ENCODE results near the gene INAVA.

INAVA gene

DNA sequence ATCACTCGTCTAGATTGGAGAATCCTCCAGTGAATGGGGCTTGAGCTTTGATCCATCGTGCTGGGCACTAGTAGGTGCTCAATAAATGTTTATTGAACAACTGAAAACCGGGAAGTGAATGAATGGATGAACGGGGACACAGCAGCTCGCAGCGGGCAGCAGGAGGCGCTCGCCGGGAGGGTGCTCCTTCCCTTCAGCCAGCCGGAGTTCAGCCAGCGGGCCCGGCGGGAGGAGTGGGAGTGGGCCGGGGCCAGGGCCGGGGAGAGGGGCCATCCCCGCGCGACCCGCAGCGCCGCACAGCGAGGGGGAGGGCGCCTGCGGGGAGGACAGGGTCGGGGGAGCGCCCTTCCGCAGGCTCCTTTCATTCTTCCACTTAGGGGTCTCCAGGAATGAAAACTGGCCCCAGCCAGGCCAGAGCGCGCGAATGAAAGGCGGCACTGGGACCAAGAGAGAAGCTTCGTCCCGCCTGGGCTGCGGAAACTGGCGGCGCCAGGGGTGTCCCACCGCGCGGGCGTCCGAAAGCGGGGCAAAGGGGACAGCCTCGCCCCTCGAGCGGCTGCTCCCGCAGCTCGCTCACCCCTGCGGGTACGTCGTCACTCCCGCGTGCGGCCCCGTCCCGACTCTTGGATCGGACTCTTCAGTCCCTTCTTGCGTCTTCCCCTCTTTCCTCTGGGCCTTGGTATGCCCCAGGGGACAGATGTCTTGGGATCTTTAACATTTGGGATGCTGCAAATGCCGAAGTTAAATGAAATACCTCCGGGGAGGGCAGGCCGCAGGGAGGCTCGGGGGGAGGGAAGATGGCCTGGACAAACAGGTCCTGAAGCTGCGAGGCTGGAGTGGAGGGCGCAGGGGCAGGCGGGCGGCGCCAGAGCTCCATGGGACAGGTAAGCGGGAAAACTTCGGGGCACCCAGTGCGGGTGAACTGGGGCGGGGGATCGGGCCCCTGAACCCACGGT lies 3.6 kb upstream of the INAVA start:
- DNase-seq (ENCODE audit: low spot score): peak; percentile 71
- TF ChIP-seq, protein P1, sequence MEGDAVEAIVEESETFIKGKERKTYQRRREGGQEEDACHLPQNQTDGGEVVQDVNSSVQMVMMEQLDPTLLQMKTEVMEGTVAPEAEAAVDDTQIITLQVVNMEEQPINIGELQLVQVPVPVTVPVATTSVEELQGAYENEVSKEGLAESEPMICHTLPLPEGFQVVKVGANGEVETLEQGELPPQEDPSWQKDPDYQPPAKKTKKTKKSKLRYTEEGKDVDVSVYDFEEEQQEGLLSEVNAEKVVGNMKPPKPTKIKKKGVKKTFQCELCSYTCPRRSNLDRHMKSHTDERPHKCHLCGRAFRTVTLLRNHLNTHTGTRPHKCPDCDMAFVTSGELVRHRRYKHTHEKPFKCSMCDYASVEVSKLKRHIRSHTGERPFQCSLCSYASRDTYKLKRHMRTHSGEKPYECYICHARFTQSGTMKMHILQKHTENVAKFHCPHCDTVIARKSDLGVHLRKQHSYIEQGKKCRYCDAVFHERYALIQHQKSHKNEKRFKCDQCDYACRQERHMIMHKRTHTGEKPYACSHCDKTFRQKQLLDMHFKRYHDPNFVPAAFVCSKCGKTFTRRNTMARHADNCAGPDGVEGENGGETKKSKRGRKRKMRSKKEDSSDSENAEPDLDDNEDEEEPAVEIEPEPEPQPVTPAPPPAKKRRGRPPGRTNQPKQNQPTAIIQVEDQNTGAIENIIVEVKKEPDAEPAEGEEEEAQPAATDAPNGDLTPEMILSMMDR (IDR thresholded peaks at IDR 0.05; ENCODE audit: borderline replicate concordance, control extremely low read depth, extremely low read depth, insufficient read depth, missing control alignments): peak; percentile 57
- in situ Hi-C loops (cut with MboI; ENCODE audit: low sequenced_read_pairs, unreplicated experiment): no loop called here

DNA sequence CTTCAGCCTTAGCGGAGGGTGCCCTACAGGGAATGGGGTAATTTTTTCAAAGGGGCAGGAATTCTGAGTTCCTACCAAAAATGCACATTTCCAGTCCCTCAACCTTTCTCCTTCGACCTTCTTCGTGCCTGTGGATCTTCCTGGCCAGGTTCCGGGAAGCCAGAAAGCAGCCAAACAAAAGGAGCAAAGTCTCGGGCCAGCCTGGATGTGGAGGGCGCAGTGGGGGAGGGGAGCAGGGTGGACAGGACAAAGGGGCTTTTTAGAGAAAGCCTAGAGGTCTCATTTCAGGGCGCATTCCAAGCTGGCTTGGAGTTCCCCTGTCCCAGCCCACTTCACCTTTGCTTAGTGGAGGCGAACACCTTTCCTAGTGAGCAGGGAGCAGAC lies 2.9 kb upstream of the INAVA start:
- DNase-seq (ENCODE audit: low spot score): no peak
- in situ Hi-C loops (cut with MboI; ENCODE audit: low sequenced_read_pairs, unreplicated experiment): no loop called here
- TF ChIP-seq, protein P1 (IDR thresholded peaks at IDR 0.05; ENCODE audit: borderline replicate concordance, control extremely low read depth, extremely low read depth, insufficient read depth, missing control alignments): no peak

DNA sequence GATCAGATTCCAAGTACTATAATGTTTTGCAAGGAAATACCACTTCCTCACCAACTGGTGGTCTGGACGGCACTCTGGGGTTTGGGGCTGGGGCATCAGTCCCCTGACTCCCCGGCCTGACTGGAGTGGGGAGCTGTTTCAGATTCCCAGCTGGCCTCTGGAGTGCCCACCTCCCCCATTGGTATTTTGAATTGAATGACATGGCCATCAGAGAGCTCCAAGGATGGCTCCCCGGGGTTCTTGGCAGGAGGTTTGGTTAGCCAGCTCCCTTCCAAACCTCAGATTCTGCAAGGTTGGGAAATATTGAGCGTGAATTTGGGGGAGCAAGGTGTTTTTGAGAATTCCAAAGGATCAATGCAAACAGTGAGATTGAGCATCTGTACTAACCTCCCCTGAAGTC lies 2.2 kb upstream of the INAVA start:
- TF ChIP-seq, protein P1 (IDR thresholded peaks at IDR 0.05; ENCODE audit: borderline replicate concordance, control extremely low read depth, extremely low read depth, insufficient read depth, missing control alignments): no peak
- in situ Hi-C loops (cut with MboI; ENCODE audit: low sequenced_read_pairs, unreplicated experiment): no loop called here
- no peak for DNase-seq (ENCODE audit: low spot score)

DNA sequence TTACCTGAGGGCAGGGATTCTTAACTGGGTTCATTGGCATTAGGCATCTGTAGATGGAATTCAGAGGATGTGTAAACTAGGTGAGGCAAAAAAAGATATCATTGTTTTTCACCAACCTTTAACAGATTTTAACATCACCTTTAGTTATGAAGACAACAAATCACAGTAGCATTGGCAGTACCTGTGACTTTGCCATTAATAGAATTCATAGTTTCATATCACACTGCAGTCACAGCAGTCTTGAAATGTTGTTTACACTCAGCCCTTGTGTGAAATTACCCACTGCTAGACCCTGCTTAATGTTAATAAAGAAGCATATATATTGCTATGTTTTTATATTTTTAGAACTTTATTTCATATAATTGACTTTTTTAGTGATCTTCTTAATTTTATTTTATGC lies 1.7 kb upstream of the INAVA start:
- TF ChIP-seq, protein P1 (IDR thresholded peaks at IDR 0.05; ENCODE audit: borderline replicate concordance, control extremely low read depth, extremely low read depth, insufficient read depth, missing control alignments): no peak
- DNase-seq (ENCODE audit: low spot score): no peak
- in situ Hi-C loops (cut with MboI; ENCODE audit: low sequenced_read_pairs, unreplicated experiment): no loop called here

DNA sequence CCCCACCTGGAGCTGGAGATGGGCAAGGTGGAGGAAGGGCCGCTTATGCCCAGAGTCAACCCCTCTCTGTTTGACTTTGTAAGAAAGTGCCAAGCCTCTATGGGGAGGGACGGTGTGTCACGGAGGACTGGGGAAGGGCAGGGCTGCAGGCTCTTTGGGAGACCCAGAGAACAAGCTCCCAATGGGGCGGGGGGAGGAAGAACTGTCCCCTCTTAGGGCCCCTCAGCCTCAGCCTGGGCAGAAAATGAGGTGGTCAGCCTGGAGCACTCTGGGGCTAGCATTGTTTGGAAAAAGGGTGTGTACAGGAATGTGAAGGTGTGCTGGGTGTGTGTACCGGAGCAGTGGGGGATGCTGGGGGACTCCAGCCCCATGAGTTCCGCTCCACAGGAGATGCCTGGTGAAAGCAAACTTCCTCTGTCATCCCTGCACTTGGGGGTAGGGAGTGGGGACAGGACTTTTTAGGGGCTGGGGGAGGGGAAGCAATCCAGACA lies 1.2 kb upstream of the INAVA start:
- no peak for DNase-seq (ENCODE audit: low spot score)
- in situ Hi-C loops (cut with MboI; ENCODE audit: low sequenced_read_pairs, unreplicated experiment): no loop called here
- TF ChIP-seq, protein P1 (IDR thresholded peaks at IDR 0.05; ENCODE audit: borderline replicate concordance, control extremely low read depth, extremely low read depth, insufficient read depth, missing control alignments): no peak

DNA sequence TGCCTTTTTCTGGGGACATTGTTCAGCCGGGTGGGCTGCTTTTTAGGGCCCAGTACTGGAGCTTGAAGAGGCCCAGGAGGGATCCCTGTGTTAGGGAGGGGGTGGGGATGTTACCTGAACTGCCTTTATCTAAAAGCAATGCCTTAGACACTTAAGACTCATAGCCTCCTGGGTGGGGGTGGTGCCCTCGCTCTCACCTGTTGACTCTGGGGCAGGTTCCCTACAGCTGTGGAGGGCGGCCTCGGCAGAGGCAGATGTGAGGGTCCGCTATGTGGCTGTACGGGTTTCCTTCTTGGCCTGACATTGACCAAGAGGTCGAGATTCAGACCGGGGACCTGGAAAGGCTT lies 716 bp downstream of the INAVA start:
- in situ Hi-C loops (cut with MboI; ENCODE audit: low sequenced_read_pairs, unreplicated experiment): no loop called here
- TF ChIP-seq, protein P1 (IDR thresholded peaks at IDR 0.05; ENCODE audit: borderline replicate concordance, control extremely low read depth, extremely low read depth, insufficient read depth, missing control alignments): no peak
- no peak for DNase-seq (ENCODE audit: low spot score)
